Gastrocnemius medialis (tissue), 4 donors: Measurements from ENCODE around the gene TCF3.

ENCODE experiments used
- CTCF ChIP-seq, 5 experiments: fragments of 450-650 bp in 3 of 5; fragments of 200-600 bp in 2 of 5; sonication (generic) in 2 of 5; IDR thresholded peaks in 4 of 5; conservative IDR thresholded peaks in 1 of 5; 1 replicate in 4 of 5; 2 replicates in 1 of 5; pipeline ENCODE4 v1.5.1; 2016 to 2019; ENCODE audit warnings: antibody characterized with exemption in 5 of 5, mild to moderate bottlenecking in 3 of 5, moderate library complexity in 3 of 5
- POLR2A ChIP-seq, 2 donors: fragments of 450-650 bp; IDR thresholded peaks; one replicate each; pipeline ENCODE4 v1.6.1; 2017; ENCODE audit warnings: antibody characterized with exemption in 2 of 2, mild to moderate bottlenecking in 2 of 2, moderate library complexity in 2 of 2

DNA sequence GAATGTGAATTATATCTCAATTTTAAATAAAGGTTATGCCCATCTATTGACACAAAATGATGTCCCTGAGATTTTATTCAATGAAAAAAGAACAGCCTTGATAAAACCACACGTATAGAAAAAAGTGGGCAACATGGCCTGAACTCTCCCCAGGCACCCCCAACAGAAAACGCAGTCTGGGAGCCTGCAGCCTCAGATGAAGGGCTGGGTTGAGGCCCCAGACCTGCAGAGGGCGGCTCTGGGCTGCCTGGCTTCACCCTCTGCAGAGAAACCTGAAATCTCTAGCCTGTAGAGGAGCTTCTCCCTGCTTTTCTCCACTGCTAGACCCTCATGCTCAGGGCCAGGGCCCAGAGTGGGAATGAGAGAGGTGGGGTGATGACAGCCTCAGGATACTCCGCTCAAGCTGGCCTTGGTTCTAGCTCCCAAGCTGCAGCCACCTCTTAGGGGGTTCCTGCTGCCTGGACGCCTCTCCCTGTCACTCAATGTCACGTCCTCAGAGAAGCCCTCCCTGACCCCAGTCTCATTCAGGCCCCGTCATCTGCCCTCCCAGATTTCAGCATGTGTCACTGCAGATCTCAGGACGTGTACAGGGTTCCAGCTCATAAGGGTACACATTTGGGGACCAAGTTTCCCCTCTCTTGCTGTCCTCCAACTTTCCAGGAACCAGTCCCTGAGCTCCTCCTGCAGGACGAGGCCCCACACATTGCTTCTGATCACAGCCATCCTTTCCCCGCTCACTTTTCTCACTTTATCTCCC lies 61.6 kb downstream of the TCF3 start:
- TF ChIP-seq CTCF (IDR thresholded peaks at IDR 0.05 in 4 of 5, conservative IDR thresholded peaks at IDR 0.05 in 1 of 5) (no peak), POLR2A (IDR thresholded peaks at IDR 0.05) (no peak)
